Suppressor macrophage treated with lipopolysaccharide for 4 hours (primary cell): ENCODE data around the gene QKI.
"Not testable (repeated sequence)": the region's sequence is repeated elsewhere in the genome, so short reads cannot be mapped to it uniquely, and the experiment has no call there.

Source experiments
- DNase-seq: peaks from one replicate; pipeline ENCODE4 v3.0.0-alpha.2; 2020

The QKI gene

DNA sequence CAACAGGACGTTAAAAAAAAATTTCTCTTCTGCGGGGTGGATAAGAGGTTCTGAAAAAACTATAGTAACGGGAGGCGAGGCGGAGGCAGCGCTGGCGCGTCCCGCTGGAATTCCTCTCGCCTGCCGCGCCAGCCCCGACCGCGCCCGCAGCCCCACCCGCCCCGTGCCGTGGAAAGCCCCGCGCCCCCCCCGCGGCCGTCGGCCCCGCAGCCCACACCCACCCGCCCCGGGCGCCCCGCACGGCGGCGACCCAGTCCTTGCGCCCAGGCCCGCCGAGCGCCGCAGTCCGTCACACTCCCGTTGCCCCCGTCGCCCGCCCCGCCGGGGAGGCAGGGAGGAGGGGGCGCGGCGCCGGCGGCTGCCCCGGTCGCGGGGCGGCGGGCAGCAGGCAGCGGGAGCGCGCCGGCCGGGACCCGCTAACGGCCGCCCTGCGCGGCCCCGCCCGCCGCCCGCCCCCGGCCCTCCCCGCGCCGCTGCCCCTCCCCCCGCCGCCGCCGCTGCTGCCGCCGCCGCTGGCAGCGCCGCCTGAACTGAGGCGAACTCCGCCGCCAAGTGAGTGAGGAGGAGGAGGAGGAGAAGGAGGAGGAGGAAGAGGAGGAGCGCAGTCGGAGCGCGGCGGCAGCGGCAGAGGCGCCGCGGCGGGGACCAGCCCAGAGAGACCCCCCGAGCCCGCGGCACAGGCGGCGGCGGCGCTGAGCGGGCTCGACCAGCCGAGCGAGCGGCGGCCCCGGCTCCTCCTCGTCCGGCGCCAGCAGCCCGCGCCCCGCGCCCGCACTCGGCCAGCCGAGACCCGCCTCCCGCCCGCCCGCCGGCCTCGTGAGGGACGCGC lies at the start of gene QKI:
QKI (plus strand) TSS at position 602 of the 829 bp plus-strand sequence. CDS start 476 bp downstream, outside the sequence.
- DNase-seq = peak; percentile 85

DNA sequence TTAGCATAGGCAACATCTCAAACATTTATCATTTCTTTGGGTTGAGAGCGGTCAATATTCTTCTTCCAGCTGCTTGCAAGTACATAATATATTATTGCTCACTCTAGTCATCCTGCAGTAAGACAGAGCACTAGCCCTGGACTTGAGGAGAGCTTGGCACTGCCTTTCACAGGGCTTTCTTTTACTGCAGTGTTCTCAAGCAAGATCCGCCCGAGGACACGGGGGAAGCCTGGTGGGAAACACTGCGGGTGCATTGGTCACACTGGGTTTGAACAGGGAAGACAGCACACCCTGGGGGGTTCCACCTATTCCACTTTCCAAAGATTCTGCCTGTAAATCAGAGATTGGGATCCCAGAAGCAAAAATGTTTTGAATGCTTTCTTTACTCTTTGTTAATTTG lies 48.2 kb upstream of the QKI start:
- DNase-seq = no peak

DNA sequence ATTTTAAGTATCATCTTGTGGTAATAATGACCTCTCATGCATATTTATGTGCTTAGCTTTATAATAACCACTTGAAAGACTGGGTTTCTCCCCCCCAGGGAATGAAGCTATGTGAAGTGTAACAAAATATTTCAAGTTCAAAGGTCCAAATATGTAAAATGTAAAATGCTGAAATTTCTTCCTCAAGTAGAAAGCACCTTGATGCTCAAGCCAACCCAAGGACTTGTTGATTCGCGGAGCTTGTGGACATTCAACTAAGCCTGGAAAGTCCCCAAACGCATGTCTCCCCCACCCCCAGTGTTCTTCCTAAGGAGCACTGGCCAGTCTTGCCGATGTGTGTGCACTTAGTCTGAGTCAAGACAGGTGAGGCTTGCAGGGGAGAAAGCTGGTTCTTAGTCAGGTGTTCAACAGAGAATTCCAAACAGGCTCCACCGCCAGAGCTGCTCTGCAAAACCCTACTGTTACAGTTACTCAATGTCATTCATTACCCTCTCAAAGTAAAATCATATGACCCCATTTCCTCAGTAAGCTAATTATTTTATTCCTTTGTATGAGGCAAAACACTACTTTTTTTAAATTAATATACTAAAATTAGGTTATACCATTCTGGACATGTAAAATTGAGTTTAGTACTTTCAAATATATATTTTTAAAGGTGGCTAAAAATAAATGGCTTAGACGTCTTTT lies 46.9 kb upstream of the QKI start:
- no peak for DNase-seq

DNA sequence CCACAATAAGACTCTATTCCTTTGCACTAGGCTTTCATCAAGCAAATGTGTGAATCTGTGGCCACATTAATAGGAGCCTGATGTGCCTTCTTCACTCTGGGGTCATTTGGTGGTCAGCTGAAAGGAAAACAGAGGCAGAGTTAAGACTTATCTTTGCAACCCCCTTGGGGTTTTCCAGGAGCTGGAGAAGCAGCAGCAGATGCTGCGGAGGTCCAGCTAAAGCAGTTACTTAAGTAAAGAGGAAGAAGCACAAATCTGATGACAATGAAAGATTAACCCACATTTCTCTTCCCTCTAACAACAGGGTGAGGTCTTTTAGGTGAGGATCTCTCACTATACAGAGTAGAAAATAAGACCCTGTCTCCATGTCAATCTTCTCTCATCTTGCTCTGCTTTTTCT lies 45.4 kb upstream of the QKI start:
- peak; percentile 39 for DNase-seq

DNA sequence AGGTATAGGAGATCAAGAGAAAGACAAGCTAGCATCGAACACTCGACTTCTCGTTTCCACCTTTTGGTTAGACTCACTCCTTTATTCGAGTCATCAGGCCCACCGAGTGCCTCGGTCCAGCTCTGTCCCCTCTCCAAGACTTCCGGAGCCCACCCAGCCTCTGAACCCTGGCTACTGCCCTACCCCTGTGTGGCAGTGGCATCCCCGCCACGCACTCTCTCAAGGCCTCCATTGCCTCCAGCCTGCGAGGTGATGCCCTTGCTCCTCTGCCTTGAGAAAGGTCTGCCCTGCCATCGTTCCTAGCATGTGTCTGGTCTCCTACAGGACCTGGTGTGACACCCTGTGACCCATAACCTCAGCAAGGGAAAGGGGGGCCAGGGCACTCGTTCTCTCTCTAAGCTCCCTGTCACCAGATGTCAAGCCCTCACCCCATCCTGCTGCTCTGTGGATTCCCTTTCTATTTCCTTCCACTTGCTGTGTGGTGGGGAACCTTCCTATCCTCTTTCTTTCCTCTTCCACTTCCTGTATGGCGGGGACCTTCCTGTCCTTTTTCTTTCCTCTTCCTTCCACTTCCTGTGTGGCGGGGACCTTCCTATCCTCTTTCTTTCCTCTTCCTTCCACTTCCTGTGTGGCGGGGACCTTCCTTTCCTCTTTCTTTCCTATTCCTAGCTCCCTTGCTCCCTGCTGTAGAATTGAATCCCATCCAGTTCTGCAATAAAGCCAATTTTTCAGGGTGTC lies 44.7 kb upstream of the QKI start:
- DNase-seq = no peak

DNA sequence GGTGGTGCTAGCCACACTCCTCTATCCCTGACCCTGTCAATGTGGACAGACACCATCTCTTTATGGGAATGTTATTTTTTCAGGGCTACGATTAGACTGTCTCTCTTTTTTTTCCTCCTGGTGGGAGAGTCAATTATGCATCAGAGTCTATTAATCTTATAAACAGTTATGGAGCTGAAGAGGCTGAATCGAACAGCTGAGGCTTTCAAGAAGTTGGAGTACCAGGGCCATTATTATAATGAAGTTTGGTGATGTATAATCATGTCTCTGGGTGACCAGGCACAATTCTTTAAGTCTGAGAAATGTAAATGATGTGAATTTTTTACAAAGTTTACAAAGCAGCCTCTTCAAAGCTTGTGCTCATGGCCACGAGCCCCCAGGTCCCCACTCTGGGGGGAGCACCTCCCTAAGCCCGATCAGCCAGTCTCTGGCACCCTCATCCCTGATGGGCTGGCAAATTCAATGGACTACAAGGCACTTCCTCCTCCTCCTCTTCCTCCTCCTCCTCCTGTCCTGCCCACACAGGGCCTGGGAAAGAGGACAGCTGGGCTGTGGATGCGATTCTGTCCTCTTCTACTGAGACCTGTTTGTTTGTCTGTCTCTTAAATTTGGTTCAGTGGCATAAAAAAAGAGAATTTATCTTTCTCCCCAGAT lies 43.9 kb upstream of the QKI start:
- no peak for DNase-seq

DNA sequence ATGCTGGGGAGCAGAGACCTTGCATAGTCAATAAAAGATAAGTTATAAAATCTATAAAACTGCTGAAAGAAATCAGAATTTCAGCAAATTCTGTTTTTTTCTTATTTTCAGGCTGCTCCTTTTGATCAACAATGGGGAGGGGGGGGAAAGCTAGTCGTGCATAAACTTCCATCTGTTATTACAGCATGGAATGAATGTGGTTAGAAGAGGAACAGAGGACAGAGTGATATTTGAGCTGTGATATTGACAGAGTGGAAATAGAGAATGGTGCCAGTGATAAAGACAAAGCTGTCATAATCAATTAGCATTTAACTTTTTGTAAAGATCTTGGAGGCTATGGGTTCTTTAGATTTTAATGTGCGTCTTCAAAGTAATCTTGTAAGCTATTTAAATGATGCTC lies 43.4 kb upstream of the QKI start:
- DNase-seq = no peak

DNA sequence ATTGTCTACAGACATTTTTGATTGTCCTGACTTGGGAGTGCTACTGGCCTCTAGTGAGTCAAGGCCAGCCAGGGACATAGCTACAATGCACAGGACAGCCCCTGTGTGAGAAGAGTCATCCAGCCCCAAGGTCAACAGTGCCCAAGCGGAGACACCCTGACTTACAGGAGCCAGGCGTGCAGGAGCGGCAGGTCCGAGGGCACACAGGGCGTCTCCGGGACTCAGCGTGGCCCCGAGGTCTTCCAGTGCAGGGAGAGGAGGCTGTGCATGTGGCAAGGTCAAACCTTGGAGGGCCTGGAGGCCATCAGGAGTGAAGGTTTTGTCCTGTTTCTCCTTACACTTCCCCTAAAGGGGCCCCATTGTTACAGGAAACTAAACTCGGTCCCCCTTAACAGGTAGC lies 41.3 kb upstream of the QKI start:
- DNase-seq = no peak

DNA sequence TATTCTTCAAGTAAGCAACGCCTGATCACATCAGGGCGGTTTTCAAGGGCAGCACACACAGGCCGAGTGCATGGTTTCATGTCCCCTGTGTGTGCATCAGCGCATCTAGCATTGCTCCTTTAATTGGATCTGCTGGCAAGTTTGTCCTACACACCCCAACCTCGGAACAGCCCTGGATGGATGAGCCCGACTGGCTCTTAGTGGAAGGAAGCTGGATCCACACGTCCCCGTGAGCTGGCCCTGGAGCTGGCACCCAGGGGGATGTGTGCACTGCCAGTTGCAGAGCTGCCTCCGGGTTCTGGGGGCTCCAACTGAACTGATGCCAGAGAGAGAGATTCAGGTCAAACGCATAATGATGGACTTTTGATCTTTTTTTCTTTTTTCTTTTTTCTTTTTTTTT lies 39.2 kb upstream of the QKI start:
- no peak for DNase-seq

DNA sequence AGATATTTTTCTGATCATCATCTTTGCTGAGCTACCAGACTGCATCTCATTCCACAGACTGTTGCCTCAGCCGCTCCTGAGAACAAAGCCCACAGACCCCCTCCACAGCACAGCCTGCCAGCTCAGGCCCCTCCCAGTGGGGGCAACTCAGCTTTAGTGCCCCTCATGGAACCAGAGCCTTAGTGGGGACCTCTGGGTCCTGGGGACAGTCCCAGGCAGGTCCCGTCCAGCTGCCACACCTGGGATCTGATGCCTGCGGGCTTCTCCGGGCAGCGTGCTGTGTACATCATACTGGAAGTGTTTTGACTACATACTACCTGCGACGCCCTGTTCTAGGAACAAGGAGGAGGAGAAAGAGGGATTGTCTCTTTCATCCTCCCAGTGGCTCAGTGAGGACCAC lies 38.3 kb upstream of the QKI start:
- no peak for DNase-seq

DNA sequence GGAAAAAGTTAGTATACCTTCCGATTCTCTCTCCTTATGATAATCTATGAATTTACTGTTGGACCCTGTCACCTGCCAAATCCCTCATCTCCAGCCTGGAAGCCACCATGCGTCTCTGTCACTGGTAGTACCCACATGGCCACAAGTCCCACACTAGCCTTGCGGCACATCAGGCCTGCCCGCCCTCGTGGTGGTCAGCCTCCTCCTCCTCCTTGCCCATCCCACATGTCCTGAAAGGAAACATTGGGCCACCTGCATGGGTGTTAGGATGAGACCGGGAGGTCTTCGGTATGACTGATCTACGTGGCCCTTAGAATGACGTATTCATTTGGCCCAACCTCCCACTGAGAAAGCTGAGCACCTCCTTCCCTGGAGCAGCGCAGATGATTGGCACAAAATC lies 37.0 kb upstream of the QKI start:
- DNase-seq = no peak

DNA sequence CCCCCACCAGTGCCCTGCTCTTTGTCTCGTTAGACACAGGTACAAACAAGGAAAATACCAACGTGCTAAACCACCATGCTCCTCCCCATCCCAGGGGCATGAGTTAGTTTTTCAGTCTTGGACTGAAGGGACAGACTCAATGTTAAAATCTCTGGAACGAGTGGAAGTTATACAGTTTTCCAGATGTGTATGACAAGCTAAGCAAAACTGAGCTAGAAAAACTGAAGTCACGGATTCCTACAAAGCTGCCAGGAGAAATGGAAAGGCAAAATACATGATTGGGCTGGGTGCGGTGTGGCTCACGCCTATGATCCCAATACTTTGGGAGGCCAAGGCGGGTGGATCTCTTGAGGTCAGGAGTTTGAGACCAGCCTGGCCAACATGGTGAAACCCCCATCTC lies 34.3 kb upstream of the QKI start:
- no peak for DNase-seq

DNA sequence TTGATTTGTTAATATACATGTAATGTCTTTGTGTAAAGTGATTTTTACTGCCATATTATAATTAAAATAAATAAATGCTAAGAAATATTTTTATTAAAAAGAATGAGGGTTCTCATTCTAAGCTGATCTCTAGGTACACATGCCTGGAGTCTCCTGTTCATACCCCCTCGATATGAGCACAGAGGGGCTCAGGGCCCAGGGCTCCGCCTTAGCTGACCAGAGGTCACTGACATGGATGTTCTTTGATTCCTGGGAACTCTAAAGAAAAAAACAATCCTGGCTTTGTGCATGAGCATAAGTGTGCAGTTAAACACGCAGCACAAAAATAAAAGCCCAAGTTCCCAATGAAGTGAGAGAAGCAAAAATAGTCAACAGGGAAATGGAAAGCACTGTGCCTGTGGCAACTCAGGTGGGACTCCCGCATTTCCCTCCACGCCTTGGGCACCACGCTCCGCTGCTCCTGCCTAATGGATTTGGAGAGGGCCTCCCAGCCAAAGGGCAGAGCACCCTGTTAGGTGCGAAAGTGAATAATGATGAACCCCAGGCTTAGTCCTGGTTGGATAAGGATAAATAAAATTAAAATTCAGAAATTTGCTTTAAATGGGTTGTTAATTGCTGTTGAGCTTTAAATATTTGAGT lies 33.3 kb upstream of the QKI start:
- DNase-seq = no peak

DNA sequence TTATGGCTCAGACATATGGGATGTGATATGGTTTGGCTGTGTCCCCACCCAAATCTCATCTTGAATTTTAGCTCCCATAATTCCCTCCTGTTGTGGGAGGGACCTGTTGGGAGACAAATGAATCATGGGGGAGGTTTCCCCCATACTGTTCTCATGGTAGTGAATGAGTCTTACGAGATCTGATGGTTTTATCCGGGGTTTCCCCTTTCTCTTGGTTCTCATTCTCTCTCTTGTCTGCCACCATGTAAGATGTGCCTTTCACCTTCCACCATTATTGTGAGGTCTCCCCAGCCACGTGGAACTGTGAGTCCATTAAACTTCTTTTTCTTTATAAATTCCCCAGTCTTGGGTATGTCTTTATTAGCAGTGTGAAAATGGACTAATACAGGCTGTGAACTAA lies 31.1 kb upstream of the QKI start:
- not testable (repeated sequence) for DNase-seq

DNA sequence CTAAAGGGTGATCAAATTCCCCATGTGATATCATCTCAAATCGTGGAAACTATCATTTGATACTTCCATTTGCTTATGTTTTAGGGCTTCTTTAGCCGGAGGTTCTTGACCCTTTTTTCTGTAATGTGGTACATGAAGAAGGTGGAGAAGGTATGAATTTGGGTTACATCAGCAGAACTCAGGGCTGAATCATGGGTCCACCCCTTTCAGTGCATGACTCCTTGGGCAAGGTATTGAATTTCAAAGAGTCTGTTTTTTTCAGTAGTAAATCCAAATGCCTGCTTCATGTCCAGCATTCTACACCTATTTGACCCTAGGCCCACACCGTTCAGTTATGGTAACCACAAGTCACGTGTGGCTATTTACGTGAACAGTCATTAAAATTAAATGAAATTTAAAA lies 30.6 kb upstream of the QKI start:
- no peak for DNase-seq

DNA sequence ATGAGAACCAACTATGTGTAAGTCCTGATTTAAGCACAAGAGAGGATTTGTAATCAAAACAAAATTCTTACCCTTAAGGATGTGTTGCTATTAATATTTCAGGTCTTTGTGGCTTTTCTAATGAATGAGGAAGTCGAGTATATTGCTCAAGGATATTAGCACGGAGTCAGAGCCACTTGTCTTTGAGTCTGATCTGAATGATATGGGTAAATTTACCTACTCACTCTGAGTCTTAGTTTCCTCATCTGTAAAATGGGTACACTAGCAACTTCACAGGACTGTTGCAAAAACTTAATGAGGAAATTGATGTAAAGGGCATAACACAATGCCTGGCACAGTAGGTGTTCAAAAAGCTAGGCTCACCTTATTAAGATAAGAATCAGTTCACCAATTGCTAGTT lies 30.0 kb upstream of the QKI start:
- DNase-seq = peak; percentile 27

DNA sequence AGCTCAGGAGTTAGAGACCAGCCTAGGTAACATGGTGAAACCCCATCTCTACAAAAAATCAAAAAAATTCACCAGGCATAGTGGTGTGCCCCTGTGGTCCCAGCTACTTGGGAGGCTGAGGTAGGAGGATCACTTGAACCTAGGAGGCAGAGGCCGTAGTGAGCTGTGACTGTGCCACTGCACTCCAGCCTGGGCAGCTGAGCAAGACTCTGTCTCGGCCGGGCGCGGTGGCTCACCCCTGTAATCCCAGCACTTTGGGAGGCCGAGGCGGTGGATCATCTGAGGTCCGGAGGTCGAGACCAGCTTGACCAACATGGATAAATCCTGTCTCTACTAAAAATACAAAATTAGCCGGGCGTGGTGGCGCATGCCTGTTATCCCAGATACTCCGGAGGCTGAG lies 29.0 kb upstream of the QKI start:
- not testable (repeated sequence) for DNase-seq

DNA sequence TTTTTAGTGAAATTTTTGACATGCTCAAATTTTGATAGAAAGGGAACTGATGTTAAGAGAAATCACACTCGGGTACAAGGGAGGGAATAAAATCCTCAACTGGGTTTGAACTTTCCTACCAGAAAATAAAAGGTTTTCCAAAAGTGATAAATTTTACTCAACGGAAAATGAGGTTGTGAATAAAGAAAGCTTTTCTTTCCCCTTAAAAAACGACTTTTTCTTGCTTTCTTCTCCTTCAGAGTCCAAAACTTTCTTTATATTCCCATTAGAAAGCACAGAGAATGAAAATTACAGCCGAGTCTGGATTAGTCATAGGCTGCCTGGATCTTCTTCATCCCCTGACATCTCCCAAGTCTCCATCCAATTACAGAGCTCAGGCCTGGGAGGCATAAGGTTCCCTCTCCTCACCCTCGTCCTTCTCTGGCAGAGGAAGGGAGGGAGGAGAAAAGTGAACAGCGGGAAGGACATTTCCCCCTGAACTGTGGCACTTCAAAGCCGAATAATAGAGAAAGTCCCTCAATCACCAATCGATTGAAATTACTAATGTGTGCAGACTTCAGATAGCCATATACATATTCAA lies 28.1 kb upstream of the QKI start:
- no peak for DNase-seq

DNA sequence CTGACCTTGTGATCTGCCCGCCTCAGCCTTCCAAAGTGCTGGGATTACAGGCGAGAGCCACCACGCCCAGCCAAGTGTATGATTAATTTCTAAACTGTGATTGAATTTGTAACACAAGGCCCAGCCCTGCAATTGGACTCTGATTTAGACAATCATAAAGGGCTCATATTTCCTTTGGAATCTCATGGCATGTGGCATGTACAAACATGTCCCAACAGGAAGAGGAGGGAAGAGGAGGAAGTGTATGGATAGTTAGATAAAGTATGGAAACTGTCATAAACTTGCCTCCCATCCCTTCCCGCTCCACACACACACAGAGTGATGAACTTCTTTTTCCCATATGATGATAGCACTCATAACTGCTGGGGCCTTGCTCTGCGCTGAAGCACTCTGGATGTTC lies 27.2 kb upstream of the QKI start:
- no peak for DNase-seq

DNA sequence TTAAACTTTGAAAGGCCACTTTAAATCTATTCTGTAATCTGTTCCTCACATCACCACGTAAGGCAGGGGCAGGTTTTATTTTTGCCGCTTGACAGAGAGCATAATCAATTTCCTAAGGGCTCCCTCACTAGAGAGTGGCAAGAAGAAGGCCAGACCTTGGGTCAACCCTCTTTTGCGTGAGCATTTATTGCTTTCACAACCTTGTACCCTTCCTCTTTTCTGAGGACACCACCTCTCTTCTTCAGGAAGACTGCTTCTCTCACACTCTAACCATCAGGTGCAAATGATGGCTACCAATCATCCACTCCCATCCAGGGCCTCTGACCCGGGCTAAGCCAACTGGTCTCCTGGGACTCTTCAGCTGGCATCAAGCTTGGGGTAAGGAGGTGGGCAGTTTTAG lies 25.2 kb upstream of the QKI start:
- no peak for DNase-seq

DNA sequence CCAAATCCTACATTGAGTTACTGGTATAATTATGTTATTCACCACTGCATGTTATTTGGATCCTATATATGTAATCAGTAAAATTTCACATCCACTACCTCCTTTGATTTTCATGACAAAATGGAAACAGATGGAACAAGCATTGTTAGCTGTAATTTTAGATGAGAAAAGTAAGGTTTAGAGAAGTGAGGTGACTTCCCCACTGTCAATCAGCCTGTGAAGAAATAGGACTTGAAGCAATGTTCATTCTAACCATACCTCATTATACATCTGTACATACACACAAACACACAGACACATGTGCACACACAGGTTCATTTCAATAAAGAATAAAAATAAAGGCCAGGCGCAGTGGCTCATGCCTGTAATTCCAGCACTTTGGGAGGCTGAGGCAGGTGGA lies 23.7 kb upstream of the QKI start:
- DNase-seq = no peak

DNA sequence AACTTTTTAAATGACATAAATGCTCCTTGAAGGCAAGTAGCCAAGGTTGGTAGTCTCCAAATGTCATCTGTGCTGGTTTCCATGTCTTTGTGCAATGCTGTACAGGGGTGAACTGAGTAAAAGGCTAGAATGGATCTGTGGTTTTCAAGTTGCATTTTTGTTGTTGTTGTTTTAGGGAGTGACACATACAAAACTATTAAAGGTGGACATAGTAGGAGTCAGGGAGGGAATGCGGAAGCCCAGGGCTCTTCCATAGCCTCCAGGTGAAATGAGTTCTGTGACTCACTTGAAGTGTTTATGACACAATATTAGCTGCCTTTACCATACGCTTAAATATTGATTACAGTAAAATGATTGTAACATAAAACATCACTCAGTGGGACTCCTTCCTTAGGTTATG lies 22.5 kb upstream of the QKI start:
- DNase-seq = no peak

DNA sequence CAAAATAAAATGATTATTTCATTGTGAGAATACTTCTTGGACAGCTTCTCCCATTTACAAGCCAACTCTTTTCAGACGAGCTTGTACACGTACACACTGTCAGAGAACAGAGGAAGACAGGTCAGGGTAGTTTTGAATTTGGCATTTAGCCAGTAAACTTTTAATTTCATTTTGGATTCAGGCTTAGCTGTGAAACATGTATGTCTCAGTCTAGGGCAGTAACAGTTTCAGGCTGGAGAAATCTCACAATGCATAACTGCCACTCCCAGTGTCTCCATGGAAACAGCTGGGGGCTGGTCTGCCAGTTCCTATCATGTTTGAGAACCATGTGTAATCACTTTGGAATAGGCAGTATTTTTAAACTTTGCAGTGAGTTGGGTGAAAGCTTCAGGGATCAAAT lies 22.0 kb upstream of the QKI start:
- DNase-seq = peak; percentile 42
